Measurements from ENCODE around the gene PTPRG.

The PTPRG gene

GRCh38 chr3:61983479-61983878 is 422.1 kb downstream of the PTPRG start:
- no peak for DNase-seq

GRCh38 chr3:61985020-61985419 is 423.6 kb downstream of the PTPRG start:
- peak; percentile 90 for DNase-seq

GRCh38 chr3:61986473-61986872 is 425.1 kb downstream of the PTPRG start:
- no peak for DNase-seq

- DNase-seq: no peak
Measured at GRCh38 chr3:61989681-61990080, 428.3 kb downstream of the PTPRG start.

- DNase-seq: no peak
Measured at GRCh38 chr3:61990327-61991027, 429.1 kb downstream of the PTPRG start.

GRCh38 chr3:61991706-61992105 is 430.3 kb downstream of the PTPRG start:
- DNase-seq: no peak

GRCh38 chr3:61996366-61996765 is 435.0 kb downstream of the PTPRG start:
- peak; percentile 16 for DNase-seq

- DNase-seq: no peak
Measured at GRCh38 chr3:61997101-61997500, 435.7 kb downstream of the PTPRG start.

- DNase-seq: no peak
Measured at GRCh38 chr3:62003835-62004234, 442.5 kb downstream of the PTPRG start.

- DNase-seq: peak; percentile 64
Measured at GRCh38 chr3:62007036-62007435, 445.7 kb downstream of the PTPRG start.

- DNase-seq: no peak
Measured at GRCh38 chr3:62010989-62011388, 449.6 kb downstream of the PTPRG start.

- no peak for DNase-seq
Measured at GRCh38 chr3:62011666-62012065, 450.3 kb downstream of the PTPRG start.

- no peak for DNase-seq
Measured at GRCh38 chr3:62013951-62014350, 452.6 kb downstream of the PTPRG start.

GRCh38 chr3:62015111-62015510 is 453.7 kb downstream of the PTPRG start:
- DNase-seq: no peak

GRCh38 chr3:62019906-62020305 is 458.5 kb downstream of the PTPRG start:
- DNase-seq: no peak

GRCh38 chr3:62020706-62021105 is 459.3 kb downstream of the PTPRG start:
- DNase-seq: no peak

- DNase-seq: no peak
Measured at GRCh38 chr3:62022312-62022711, 460.9 kb downstream of the PTPRG start.

GRCh38 chr3:62024882-62025281 is 463.5 kb downstream of the PTPRG start:
- no peak for DNase-seq

GRCh38 chr3:62025913-62026312 is 464.5 kb downstream of the PTPRG start:
- DNase-seq: no peak

GRCh38 chr3:62027241-62027640 is 465.9 kb downstream of the PTPRG start:
- DNase-seq: no peak

- DNase-seq: no peak
Measured at GRCh38 chr3:62027796-62028195, 466.4 kb downstream of the PTPRG start.

GRCh38 chr3:62028236-62028635 is 466.9 kb downstream of the PTPRG start:
- DNase-seq: no peak

- DNase-seq: no peak
Measured at GRCh38 chr3:62032738-62033137, 471.4 kb downstream of the PTPRG start.

- no peak for DNase-seq
Measured at GRCh38 chr3:62035402-62036057, 474.2 kb downstream of the PTPRG start.

GRCh38 chr3:62036726-62037125 is 475.4 kb downstream of the PTPRG start:
- peak; percentile 8 for DNase-seq
